HG03439 (cell line): ENCODE measurements around the gene TTC24.

Experiments
- ATAC-seq: cut with Tn5 transposase; IDR thresholded peaks from one replicate; pipeline ENCODE4 v1.9.1; 2021; ENCODE audit warnings: mild to moderate bottlenecking, moderate library complexity; ENCODE audit not compliant: unreplicated experiment

Gene TTC24

GRCh38 chr1:156553860-156554485 is 25.6 kb upstream of the TTC24 start:
- no peak for ATAC-seq

- no peak for ATAC-seq
These were observed 24.6 kb upstream of the TTC24 start for GRCh38 chr1:156554971-156555370.

GRCh38 chr1:156555715-156556114 is 23.8 kb upstream of the TTC24 start:
- ATAC-seq = no peak

- no peak for ATAC-seq
These were observed 23.2 kb upstream of the TTC24 start for GRCh38 chr1:156556354-156556753.

- ATAC-seq = no peak
These were observed 20.3 kb upstream of the TTC24 start for GRCh38 chr1:156559086-156559796.

- no peak for ATAC-seq
These were observed 19.6 kb upstream of the TTC24 start for GRCh38 chr1:156559797-156560385.

- no peak for ATAC-seq
These were observed 18.8 kb upstream of the TTC24 start for GRCh38 chr1:156560585-156561163.

GRCh38 chr1:156565519-156565918 is 14.0 kb upstream of the TTC24 start:
- ATAC-seq = no peak

GRCh38 chr1:156566436-156566835 is 13.1 kb upstream of the TTC24 start:
- no peak for ATAC-seq

GRCh38 chr1:156571261-156571852 is 8.2 kb upstream of the TTC24 start:
- no peak for ATAC-seq

- peak; percentile 73 for ATAC-seq
These were observed 7.4 kb upstream of the TTC24 start, which contains the start of gene IQGAP3 for GRCh38 chr1:156571919-156572662. Gene IQGAP3 (minus strand): TSS chr1:156572565. CDS start chr1:156572529, 36 bp downstream.

GRCh38 chr1:156572663-156573018 is 6.9 kb upstream of the TTC24 start:
- no peak for ATAC-seq

GRCh38 chr1:156574039-156574633 is 5.4 kb upstream of the TTC24 start:
- no peak for ATAC-seq

- ATAC-seq = no peak
These were observed 2.0 kb upstream of the TTC24 start for GRCh38 chr1:156577550-156577949.

- ATAC-seq = no peak
These were observed 1.5 kb upstream of the TTC24 start for GRCh38 chr1:156578055-156578454.

- ATAC-seq = no peak
These were observed 2.3 kb downstream of the TTC24 start for GRCh38 chr1:156581661-156582387.

GRCh38 chr1:156582388-156583017 is 3.0 kb downstream of the TTC24 start:
- ATAC-seq = no peak

GRCh38 chr1:156583821-156584622 is 4.5 kb downstream of the TTC24 start:
- ATAC-seq = no peak
